SK-N-SH (cell line): ENCODE data around the gene ACSM5.
"Not testable (repeated sequence)": the region's sequence is repeated elsewhere in the genome, so short reads cannot be mapped to it uniquely, and the experiment has no call there.

Experiments
- CTCF ChIP-seq: fragments of 200-600 bp; sonication (generic); IDR thresholded peaks from 2 replicates; pipeline ENCODE4 v1.6.1; 2017; ENCODE audit warnings: antibody characterized with exemption, mild to moderate bottlenecking, moderate library complexity
- EZH2phosphoT487 ChIP-seq: fragments of 200-600 bp; sonication (generic); IDR thresholded peaks from 2 replicates; pipeline ENCODE4 v1.6.1; 2017; ENCODE audit warnings: low read depth, mixed run types, mild to moderate bottlenecking, antibody characterized with exemption, moderate library complexity, borderline replicate concordance
- JUND ChIP-seq: IDR thresholded peaks from 2 replicates; pipeline ENCODE4 v1.4.0; 2012
- POLR2AphosphoS5 ChIP-seq: IDR thresholded peaks from 2 replicates; pipeline ENCODE4 v1.6.1; 2012; ENCODE audit warnings: low read depth, low read length
- RAD21 ChIP-seq: IDR thresholded peaks from 2 replicates; pipeline ENCODE4 v1.6.1; 2012; ENCODE audit warnings: mild to moderate bottlenecking, low read length
- RCOR1 ChIP-seq: fragments of 150-350 bp; IDR thresholded peaks from 2 replicates; pipeline ENCODE4 v1.6.1; 2017; ENCODE audit warnings: antibody characterized with exemption, low read length
- REST ChIP-seq: IDR thresholded peaks from 2 replicates; pipeline ENCODE4 v1.6.1; 2012; ENCODE audit warnings: mild to moderate bottlenecking, low read depth, low read length, moderate library complexity
- SMC3 ChIP-seq: IDR thresholded peaks from 2 replicates; pipeline ENCODE4 v1.6.1; 2012; ENCODE audit warnings: low read depth, low read length, improper control_type of control experiment
- USF1 ChIP-seq: IDR thresholded peaks from 2 replicates; pipeline ENCODE4 v1.4.0; 2012; ENCODE audit warnings: low read depth, borderline replicate concordance
- ZBTB33 ChIP-seq: IDR thresholded peaks from 2 replicates; pipeline ENCODE4 v1.4.0; 2012; ENCODE audit warnings: low read depth, borderline replicate concordance

- TF ChIP-seq POLR2AphosphoS5, JUND, CTCF, SMC3, USF1, REST, ZBTB33, RCOR1, RAD21, EZH2phosphoT487: not testable (repeated sequence)
These were observed 30.5 kb downstream of the ACSM5 start for GRCh38 chr16:20439820-20440231.
